Ishikawa (cell line): ENCODE results near the gene AGER.

Source experiments
- CEBPB ChIP-seq: IDR thresholded peaks from 2 replicates; pipeline ENCODE4 v1.6.1; 2012
- CREB1 ChIP-seq: IDR thresholded peaks from 2 replicates; pipeline ENCODE4 v1.6.1; 2012; ENCODE audit warnings: low read depth
- EGR1 ChIP-seq: IDR thresholded peaks from 2 replicates; pipeline ENCODE4 v1.6.1; 2012
- EP300 ChIP-seq: IDR thresholded peaks from 2 replicates; pipeline ENCODE4 v1.6.1; 2012; ENCODE audit warnings: borderline replicate concordance
- FOXM1 ChIP-seq: IDR thresholded peaks from 2 replicates; pipeline ENCODE4 v1.6.1; 2012; ENCODE audit warnings: low read depth, borderline replicate concordance
- MAX ChIP-seq: IDR thresholded peaks from 2 replicates; pipeline ENCODE4 v1.6.1; 2012
- NFIC ChIP-seq: IDR thresholded peaks from 2 replicates; pipeline ENCODE4 v1.6.1; 2012
- RAD21 ChIP-seq: IDR thresholded peaks from 2 replicates; pipeline ENCODE4 v1.6.1; 2012; ENCODE audit warnings: low read depth
- REST ChIP-seq: IDR thresholded peaks from 2 replicates; pipeline ENCODE4 v1.6.1; 2012; ENCODE audit warnings: low read depth, mild to moderate bottlenecking
- TAF1 ChIP-seq: IDR thresholded peaks from 2 replicates; pipeline ENCODE4 v1.6.1; 2012; ENCODE audit warnings: low read depth, mild to moderate bottlenecking
- TCF12 ChIP-seq: IDR thresholded peaks from 2 replicates; pipeline ENCODE4 v1.6.1; 2012; ENCODE audit warnings: low read depth
- TEAD4 ChIP-seq: IDR thresholded peaks from 2 replicates; pipeline ENCODE4 v1.6.1; 2012
- YY1 ChIP-seq: IDR thresholded peaks from 2 replicates; pipeline ENCODE4 v1.6.1; 2012; ENCODE audit warnings: low read depth
- ZBTB7A ChIP-seq: IDR thresholded peaks from 2 replicates; pipeline ENCODE4 v1.6.1; 2012; ENCODE audit warnings: low read depth
- TF ChIP-seq, protein P1 (sequence below): IDR thresholded peaks from 2 replicates; pipeline ENCODE4 v1.6.1; 2012

AGER gene

DNA sequence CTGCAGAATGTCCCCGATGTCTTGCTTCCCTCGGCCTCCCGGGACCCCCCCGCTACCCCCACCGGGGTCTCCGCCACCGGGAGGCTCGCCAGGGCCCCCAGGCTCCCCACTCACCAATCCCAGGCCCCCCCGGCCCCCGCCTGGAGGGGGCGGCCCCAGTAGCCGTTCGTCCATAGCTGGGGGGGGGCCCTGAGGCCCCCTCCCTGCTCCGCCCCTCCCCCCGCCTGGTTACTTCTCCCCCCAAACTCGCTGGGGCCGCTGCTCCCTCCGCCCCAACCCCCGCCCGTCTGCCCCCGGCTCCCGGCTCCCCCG lies 5.6 kb upstream of the AGER start:
- TF ChIP-seq RAD21 (no peak), ZBTB7A (peak; percentile 31; the same call in 1 of the 2 replicates)

- TF ChIP-seq ZBTB7A (no peak), MAX (no peak), EP300 (no peak), RAD21 (no peak), EGR1 (no peak), FOXM1 (no peak), NFIC (no peak), TCF12 (no peak), TEAD4 (no peak), CREB1 (no peak), TAF1 (no peak), CEBPB (no peak), REST (no peak)
- TF ChIP-seq, protein P1, sequence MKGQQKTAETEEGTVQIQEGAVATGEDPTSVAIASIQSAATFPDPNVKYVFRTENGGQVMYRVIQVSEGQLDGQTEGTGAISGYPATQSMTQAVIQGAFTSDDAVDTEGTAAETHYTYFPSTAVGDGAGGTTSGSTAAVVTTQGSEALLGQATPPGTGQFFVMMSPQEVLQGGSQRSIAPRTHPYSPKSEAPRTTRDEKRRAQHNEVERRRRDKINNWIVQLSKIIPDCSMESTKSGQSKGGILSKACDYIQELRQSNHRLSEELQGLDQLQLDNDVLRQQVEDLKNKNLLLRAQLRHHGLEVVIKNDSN = no peak
Measured at GRCh38 chr6:32189069-32189741, 5.2 kb upstream of the AGER start.

DNA sequence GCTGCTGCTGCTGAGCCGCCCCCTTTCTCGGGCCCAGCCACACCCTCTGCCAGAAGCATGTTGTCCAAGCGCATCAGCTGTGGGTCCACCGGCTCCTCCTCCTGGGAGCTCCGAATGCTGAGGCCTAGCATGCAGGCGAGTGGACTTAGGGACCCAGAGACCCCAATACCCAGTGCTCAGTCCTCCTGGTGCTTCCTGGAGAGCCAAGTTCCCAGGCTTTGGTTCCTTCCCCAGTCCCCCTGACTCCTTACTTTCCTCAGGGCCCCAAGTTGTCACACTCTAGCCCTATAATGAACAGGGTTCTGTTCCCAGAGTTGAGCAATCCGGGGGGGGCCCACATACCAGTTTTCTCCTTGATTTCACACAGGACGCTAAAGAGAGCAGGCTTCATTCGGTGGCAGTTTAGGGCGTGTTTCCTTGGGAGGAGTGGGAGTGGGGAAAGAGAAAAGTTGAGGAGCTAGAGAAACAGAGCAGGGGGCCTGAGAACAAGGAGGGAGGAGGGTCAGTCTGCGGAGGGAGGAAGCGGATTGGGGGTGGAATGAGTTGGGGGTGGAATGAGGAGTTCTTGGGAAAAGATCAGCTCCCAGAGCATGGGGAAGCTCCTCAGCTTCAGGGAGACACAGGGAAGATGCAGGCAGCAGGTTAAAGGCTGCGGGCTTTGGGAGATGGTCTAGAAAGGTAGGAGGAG lies 4.5 kb upstream of the AGER start:
- no peak for TF ChIP-seq FOXM1
- no peak for TF ChIP-seq TEAD4
- TF ChIP-seq YY1 = no peak
- TF ChIP-seq, protein P1 = no peak
- no peak for TF ChIP-seq MAX
- TF ChIP-seq ZBTB7A = no peak
- no peak for TF ChIP-seq CREB1
- TF ChIP-seq NFIC = no peak
- no peak for TF ChIP-seq TAF1
- no peak for TF ChIP-seq EP300
- no peak for TF ChIP-seq REST
- no peak for TF ChIP-seq TCF12
- no peak for TF ChIP-seq RAD21
- TF ChIP-seq CEBPB = no peak

- TF ChIP-seq TAF1 (no peak), TEAD4 (no peak), CEBPB (no peak), YY1 (no peak), FOXM1 (no peak), MAX (no peak), EP300 (no peak), CREB1 (no peak)
Measured at GRCh38 chr6:32187009-32187709, 3.1 kb upstream of the AGER start.

DNA sequence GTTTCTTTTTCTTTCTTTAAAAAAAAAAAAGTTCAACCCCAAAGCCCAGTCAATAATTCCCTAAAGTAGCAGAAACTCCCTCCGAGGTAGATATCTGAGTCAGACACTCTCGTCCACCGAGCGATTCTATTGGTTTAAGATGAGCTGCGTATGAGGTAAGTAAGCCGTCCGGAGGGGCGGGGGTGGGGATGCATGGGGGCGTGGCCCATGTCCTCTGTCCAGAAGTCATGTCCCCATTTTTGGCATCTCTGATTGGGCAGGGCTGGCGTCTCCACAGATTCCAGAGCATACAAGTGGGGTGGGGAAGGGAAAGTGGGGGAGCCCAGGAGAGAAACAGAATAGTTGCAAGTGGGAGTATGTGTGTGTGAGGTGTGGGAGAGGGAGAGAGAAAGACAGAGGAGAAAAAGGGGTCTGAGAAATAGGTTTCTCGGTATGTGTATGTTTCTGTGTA lies 1.7 kb upstream of the AGER start:
- 0 out of 2 replicates have a peak, but pooled peaks have one; percentile 22 for TF ChIP-seq CREB1
